HG03064 (cell line): ENCODE data around the gene ACOX2.

Source experiments
- ATAC-seq: cut with Tn5 transposase; IDR thresholded peaks from one replicate; pipeline ENCODE4 v1.9.1; 2021; ENCODE audit warnings: low read depth; ENCODE audit not compliant: unreplicated experiment

ACOX2 gene

DNA sequence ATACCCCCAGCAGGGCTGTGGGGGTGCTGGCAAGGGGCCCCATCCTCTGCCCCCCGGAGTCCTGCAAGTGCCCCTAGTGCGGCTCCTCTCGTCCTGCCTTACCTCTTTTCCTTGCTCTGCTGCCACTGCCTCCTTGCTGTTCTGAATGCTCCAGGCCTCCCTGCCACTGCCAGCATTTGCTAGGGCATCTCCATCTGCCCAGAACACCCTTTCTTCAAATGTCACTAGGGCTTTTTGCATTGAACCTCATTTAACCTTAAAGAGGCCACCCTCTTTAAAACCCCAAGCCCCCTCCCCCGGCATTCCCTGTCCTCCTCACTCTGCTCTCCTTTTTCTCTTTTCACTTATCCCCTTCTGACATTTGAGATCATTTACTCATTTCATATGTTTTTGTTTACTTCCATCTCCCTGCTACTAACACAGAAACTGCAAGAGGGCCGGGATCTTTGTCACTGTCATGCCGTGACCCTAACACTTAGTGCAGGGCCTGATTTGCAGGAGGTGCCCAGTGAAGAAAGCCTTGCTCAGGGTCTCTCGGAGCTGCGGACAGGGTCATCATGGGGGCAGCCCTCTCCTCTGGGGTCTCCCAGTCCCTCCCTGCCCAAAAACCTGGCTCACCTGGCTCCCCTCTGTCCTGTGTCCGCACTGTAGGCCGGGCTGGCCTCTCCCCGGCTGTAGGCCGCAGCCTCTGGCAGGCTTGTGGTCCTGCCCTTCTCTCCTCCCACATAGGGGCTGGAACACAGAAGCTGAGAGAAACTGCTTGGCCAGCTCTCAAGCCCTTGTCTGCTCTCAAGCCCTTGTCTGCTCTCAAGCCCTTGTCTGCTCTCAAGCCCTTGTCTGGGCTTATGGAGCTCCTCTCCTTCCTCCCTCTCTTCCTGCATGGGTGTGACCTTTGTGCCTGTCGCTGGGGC, at the start of gene ACOX2:
TSS of gene ACOX2 (minus strand) at position 690 of the 911 bp plus-strand sequence. CDS start 2,084 bp downstream, outside the sequence.
- no peak for ATAC-seq

DNA sequence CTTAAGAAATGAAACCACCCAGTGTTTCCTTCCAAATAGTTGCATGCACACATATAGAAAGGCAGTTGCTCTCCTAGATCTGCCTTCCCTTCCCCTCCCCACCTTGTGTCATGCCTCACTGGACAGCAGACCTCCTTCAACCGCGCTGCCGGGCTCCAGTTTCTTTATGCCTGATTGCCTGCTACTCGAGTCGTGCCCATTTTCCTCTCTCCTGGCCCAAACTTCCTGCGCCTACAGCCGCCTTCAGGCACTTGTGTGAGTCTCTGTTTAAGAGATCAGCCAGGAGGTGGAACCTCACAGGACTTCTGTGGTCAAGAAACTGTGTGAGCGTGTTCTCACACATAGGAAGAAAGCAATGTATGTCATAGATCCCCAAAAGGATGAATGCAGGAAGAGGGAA, 49.0 kb upstream of the ACOX2 start:
- ATAC-seq: no peak

DNA sequence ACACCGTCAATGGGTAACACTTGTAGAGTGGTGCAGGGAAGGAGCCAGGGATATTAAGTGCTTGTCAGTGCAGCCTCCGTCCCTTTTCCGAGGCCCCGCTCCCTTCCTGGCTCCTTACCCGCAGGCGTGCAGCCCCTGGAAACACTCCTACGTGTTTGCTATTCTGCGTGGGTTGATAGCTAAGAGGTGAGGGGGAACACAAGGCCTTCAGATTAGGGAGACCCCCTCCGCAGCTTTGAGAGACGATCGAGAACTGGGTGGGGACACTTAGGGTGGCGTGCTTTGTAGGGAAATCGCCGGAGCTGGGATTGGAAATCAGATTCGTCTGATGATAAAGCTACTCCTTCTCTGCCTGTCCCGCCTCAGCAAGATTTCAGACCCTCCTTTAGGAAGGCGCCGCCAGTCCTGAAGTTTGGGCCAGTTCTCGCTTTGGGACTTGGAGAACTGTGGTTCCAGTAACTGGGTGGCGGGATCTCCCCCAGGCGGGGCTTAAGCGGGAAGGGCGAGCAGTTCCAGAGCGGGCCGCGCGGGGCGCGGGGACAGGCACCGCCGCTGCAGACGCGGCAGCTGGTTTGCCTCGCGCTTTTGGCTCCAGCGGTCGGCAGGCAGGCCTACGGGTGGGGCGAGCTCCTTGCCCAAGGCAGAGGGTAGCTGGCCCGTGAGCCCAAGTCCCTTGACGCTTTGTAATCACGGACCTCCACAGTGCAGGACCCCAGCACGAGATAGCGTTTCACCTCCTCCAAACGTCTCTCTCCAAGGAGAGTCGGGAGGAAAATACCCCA, 48.2 kb upstream of the ACOX2 start:
- no peak for ATAC-seq

DNA sequence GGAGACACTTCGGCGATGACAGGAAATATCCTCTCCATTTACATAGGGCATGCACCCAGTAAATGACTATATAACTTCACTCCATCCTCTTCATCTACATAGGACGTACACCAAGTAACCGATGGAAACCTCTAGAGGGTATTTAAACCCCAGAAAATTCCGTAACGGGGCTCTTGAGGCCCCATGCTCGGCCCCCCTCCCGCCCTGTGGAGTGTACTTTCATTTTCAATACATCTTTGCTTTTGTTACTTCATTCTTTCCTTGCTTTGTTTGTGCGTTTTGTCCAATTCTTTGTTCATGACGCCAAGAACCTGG, 47.7 kb upstream of the ACOX2 start:
- no peak for ATAC-seq

DNA sequence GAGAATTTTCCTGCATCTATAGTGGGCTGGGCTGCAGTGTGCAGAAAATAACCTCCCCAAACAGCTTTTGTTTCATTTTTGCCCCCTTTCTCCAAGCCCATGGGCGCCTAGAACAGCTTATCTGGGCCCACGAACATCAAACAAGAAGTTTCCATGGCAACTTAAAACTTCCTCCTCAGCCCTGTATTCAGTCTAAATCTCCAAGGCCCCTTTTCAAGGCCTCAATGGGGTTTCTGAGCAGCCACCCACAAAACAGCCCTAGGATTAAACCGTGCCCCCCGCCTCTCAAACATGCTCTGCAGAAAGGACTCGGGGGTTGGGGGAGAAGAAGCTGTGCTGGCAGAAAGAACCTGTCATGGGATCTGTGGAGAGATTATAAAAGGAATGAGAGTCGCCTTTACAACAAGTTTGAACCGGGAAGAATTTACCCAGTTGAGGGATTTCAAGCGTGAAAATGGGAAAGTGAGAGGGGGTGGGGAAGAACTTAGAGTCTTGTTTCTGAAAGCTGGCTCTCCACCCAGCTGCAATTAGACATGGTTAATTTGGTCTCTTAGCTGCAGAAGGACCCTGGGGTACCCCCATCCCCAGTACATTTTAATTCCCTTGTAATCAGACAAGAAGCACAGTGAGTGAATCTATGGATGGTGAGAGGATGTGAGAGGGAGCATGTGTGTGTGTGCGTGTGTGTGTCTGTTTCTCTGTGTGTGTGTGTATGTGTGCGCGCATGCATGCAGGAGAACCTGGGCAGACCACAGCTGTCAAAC, 44.5 kb upstream of the ACOX2 start:
- no peak for ATAC-seq

DNA sequence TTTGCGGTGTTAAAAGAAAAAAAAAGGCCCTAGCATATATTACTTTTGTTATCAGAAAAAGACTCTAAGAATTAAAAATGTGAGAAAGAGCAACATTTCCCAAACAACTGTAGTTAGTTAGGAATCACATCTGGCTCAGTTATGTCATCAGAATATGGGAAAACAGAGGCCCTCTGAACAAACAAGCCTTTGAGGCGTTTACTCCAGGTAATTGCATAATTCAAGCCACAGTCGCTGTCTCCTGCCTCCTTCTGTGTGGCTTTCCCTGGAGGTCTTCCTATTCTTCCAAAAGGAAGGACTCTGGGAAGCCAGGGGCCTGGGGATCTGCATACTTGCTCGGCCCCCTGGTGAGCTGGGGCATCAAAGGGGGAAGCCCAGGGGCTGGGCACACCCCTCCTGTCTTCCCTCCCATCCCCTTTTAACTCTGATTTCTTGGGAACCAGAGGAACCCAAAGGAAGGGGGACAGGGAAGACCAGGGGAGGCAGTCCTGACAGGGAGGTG, 43.9 kb upstream of the ACOX2 start:
- ATAC-seq: no peak

DNA sequence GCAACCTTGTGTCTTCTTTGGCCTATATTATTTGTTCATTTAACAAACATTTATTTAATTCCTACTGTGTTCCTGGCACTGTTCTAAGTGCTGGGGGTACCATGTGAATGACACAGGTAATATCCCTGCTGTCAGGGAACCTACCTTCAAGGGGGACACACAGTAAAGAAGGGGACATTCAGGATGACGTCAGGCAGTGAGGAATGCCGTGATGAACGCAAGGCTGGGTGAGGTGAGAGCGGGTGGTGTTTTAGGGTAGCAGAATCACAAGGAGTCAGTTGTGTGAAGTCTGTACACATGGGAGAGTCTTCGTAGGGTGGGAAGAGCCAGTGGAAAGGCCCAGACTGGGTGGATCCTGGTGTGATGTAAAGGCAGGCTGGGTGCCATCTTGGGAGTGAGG, 41.9 kb upstream of the ACOX2 start:
- no peak for ATAC-seq

DNA sequence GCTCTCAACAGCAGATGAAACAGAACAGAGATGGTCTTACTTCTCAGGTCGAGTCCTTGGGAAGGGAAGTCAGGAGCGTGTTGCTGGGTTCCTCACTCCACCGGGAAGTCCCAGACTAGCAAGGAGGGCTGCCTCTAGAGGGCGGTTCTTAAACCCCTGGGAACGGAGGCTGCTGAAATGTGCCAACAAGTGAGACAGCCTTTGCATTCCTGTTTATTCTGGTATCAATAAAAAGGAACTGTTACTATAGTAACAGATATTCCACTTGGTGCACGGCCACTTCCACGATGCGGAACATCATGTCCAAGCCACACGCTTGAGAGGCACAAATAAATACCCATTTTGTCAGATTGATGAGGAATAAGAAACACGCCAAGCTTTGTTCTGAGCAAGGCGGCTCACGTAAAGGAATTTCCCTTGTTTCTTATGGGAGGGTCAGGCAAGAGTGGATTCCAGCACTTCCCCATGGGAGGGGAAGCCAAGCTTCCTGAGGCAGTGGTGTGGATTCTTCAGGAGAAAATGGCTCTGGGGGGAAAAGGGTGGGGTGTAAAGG, 40.4 kb upstream of the ACOX2 start, which contains the start of gene FAM107A:
TSS of gene FAM107A (minus strand) at position 123 of the 553 bp plus-strand sequence. CDS start 7,531 bp downstream, outside the sequence.
- ATAC-seq: no peak

DNA sequence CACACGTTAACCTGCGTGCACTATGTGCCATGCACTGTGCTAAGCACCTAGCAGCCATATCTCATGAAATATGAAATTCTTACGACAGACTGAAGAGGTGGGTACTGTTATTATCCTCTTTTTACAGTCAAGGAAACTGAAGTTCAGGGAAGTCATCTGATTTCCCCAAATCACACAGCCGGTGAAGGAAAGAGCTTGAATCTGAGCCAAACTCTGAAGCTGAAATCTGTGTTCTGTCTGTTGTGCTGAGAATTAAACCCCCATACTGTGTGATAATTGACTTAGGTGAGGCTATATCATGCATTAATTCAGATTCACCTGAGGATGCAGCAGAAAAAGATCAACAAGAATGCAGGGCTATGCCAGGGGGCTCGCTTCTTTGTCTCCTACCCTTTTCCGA, 39.7 kb upstream of the ACOX2 start:
- ATAC-seq: no peak

DNA sequence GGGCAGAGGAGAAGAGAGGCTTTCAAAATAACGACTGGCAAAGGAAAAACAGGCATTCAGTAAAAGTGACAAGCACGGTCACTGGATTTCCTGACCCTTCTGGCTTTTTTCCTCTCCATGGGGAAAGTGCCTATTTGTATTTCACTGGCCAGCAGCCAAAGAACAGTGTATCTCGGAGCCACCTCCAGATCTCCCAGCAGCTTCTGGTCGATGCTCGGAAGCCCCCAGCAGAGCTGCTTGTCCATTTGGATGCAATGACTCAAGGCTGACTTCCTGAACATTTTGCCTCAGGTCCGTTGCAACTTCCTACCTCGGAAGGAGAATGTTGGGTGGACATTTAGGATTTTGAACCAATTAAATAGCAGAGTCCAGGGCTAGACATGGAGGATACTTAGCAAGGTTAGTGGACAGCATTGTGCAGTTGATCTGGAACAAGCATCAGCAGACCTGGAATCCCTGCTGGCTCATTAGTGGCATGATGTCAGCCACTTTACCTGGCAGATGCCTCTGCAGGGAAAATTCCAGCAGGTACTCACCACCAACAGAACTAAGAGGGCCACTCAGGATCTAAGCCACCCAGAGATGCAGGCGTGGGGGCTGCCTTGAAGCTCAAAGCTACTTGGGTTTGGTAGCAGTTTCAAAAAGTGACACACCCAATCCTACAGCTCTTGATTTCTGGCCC, 39.1 kb upstream of the ACOX2 start:
- no peak for ATAC-seq

DNA sequence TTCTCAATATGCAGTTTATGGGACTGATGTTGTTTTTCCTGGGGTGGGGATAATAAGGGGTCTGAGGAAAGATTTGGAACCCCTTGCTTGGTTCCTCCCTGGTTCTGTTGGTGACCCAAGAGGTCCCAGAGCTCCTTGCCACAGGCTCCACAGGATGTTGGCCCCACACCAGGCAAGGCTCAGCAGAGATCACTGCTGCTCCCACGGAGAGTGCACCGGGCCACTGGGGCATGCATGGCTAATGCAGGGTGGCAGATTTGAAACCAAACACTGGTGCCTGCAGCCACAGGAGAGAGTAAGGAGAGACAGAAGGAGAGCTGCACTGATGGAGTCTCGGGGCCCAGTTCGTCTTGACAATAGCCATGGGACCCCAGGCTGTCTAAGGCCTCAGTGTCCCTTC, 37.7 kb upstream of the ACOX2 start:
- ATAC-seq: no peak

DNA sequence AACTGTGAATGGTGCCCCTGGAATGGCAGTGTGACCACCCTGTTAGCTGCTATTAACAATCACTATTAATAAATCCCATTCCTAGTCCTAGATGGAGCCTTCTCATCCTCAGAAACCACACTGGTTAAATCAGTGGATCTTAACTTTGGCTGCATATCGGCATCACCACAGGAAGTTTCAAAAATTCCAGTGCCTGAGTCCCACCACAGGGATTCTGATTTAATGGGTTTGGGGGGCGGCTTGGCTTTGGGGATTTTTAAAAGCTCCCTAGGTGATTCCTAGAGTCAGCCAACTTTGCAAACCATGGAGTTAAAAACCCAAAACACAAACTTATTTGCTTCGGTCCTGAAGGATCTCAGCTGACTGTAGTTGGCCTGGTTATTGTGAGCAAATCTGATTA, 37.1 kb upstream of the ACOX2 start:
- ATAC-seq: no peak

DNA sequence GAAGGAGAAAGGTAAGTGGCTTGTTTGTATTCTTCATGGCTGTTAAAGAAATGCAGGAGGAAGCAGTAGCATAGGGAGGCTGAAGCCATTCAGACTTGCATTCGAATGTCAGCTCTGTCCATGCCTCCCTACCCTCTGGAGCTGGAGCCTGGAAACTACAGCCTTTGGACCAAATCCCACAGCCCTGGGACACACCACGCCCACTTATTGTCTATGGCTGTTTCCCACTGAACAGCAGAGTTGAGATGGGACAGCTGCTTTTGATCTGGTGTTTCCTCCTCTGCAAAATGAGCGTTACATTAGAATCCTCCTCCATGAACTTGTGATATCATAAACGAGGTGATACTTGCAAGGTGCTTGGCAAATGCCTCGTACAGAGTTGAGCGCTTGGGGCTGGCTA, 36.6 kb upstream of the ACOX2 start:
- no peak for ATAC-seq

DNA sequence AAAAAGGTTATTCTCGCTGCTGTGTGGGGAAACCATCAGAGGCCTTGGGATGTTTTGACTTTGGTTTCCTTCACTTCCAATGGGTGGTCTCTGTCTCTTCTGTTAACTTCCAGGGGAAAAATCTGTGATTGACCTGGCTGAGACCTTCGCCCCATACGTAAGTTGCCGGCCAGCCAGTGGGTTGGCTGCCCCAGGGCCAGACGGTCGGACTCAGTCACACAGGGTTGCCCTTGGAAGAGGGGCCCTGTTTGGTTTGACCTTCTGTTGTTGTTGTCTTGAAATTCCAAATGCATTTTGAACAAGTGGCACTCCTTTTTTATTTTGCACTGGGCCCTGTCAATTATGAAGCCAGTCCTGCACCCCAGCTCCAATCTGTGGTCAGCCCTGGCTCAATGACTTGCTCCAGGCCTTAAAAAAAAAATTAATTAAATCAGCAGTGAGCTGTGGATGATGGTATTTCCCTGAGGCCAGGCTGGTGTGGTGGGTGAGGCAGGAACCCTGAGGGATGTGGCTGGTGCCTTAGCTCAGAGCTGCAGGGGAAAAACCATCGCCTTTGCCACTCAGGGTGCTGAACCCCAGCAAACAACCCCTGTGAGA, 35.7 kb upstream of the ACOX2 start:
- no peak for ATAC-seq

DNA sequence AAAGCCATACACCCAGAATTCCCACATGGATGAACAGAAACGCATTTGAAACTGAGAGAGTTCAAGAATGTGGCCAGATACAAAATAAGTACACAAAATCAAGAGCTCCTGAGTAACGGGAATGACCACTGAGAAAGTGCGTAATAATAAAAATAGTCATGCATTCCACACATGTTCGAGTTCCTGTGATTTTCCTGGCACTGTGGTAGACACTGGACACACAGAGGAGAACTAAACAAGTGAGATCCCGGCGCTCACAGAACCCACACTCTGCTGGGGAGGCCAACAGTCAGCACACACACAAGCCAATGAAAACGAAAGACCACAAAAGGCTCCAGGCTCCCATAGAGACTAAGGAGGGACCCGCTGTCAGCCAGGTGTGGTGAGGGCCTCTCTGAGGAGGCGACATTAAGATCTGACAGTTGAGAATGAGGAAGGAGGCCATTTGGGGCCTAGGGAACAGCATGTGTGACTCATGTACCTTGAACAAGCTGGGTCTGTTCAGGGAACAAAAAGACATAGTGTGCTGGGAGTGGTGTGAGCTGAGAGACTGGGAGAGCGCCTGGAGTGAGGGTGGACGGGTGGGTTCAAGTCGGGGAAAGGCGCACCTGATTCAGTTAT, 35.1 kb upstream of the ACOX2 start:
- no peak for ATAC-seq

DNA sequence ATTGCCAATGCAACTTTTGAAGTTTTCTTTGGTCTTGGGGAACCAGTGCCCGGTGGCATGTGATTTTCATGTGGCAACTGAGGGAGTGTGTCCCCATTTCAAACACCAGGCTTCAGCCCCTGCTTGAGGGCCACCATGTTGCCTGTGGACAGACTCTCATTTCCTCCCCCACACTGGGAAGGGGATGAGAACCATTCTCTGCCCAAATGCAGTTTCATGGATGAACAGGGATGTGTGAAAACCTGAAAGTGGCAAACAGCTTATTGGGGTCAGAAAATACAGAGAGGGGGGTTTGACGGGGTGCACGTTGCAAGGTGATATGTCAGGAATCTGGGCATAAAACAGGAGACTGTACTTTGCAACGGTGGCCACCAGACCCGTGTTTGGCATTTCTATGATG, 33.9 kb upstream of the ACOX2 start:
- no peak for ATAC-seq

DNA sequence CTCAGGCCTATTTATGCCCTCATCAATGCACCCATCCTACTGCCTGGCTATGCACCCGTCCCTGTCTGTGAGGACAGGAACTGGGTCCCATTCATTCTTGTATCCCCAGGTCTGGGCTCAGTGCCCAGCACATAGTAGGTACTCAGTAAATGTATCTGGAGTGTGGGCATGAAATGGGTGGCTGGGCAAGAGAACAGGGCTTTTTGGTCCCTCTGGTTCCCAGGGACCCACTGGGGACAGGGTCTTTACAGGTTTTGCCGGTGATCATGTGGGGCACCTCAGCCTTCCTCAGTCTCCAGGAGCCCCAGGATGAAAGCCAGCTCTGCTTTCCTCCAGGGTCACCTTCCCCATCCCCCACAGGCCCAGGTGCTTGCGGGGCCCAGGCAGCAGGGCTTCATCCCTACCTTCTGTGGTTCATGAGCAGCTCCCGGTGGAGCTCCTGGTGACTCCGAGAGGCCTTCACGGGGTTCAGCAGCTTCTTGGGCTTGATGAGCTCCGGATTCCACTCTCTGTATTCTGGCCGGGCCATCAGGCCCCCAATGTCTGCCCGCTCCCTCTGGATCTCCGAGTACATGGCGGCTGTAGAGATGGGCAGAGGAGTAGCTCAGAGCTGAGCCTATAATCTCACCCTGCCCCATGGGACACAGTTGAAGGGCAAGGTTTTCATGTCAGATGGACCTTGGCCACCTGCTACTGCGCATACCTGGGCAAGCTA, 32.5 kb upstream of the ACOX2 start:
- no peak for ATAC-seq

DNA sequence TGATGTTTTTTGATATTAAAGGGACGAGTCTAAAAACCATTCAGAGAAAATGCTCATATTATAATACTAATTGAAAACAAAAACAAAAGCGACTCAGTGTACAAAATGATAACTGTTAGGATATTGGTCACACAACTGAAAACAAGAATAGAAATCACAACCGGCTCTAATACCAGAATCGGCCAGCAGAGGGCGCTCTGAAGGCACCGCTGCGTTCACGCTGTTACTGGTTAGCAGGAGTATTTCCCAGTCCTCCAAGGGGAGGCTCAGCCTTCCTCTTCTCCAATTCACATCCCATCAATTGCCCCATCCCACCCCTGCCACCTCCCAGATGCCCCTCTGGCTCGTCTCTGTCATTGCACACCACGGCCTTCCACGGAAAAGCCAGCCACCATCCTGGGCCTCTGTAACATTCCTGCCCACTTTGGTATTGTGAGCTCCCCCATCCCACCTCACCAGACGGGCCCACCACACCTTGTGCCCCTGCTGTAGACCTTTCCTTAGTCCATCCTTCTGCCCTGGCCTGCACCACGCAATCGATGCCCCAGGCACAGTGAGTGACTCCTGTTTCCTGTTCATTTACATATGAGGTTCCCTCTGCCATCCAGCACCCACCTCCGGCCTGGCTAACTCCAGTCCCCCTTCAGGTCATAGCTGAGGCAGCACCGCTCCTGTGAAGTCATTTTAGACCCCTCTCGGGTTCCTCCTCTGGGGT, 31.7 kb upstream of the ACOX2 start:
- ATAC-seq: no peak
